ENCODE results near the gene EXOSC7.

DNA sequence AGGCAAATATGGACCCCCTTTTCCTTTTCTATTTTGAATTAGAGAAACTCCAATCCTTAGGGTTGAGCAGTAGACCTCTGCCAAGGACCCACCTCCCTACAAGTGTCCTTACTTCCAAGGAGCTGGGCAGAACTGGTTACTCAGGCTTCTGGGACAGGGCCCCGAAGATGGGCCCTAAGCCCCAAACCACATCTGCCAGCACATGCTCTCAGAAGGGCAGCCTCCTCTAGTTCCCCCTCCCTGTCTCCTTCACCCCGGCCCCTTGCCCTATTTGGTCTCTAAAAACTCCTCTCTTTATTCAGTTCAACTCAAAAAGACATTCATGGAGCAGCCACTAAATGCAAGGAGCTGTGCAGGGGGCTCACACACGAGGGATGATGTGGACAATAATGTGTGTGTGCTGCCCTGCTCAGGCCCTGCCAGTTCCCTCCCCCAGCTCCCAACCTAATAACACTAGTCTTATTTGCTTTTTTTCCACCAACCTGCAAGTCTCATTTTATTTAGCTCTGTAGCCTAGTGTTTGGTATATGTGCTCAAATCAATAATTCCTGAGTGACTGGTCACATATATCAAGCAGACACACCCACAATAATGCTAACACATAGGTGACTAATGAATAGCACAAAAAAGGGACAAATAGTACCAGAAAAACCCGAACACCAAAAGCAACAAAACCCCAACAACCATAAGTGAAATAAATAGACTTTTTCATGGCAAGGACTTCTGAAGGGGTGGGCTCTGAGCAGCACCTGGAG is 12.3 kb upstream of the EXOSC7 start:
- TF ChIP-seq, protein P1, sequence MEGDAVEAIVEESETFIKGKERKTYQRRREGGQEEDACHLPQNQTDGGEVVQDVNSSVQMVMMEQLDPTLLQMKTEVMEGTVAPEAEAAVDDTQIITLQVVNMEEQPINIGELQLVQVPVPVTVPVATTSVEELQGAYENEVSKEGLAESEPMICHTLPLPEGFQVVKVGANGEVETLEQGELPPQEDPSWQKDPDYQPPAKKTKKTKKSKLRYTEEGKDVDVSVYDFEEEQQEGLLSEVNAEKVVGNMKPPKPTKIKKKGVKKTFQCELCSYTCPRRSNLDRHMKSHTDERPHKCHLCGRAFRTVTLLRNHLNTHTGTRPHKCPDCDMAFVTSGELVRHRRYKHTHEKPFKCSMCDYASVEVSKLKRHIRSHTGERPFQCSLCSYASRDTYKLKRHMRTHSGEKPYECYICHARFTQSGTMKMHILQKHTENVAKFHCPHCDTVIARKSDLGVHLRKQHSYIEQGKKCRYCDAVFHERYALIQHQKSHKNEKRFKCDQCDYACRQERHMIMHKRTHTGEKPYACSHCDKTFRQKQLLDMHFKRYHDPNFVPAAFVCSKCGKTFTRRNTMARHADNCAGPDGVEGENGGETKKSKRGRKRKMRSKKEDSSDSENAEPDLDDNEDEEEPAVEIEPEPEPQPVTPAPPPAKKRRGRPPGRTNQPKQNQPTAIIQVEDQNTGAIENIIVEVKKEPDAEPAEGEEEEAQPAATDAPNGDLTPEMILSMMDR (IDR thresholded peaks at IDR 0.05 in 4 of 5, conservative IDR thresholded peaks at IDR 0.05 in 1 of 5), result no peak
- TF ChIP-seq POLR2A (IDR thresholded peaks at IDR 0.05), result no peak
